ENCODE data around the gene FCHSD2.

The FCHSD2 gene

GRCh38 chr11:72838691-72839305 is 303.3 kb downstream of the FCHSD2 start:
- no peak for FAIRE-seq
- TF ChIP-seq, protein P1, sequence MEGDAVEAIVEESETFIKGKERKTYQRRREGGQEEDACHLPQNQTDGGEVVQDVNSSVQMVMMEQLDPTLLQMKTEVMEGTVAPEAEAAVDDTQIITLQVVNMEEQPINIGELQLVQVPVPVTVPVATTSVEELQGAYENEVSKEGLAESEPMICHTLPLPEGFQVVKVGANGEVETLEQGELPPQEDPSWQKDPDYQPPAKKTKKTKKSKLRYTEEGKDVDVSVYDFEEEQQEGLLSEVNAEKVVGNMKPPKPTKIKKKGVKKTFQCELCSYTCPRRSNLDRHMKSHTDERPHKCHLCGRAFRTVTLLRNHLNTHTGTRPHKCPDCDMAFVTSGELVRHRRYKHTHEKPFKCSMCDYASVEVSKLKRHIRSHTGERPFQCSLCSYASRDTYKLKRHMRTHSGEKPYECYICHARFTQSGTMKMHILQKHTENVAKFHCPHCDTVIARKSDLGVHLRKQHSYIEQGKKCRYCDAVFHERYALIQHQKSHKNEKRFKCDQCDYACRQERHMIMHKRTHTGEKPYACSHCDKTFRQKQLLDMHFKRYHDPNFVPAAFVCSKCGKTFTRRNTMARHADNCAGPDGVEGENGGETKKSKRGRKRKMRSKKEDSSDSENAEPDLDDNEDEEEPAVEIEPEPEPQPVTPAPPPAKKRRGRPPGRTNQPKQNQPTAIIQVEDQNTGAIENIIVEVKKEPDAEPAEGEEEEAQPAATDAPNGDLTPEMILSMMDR (IDR thresholded peaks at IDR 0.05; ENCODE audit: insufficient read depth, missing control alignments) = no peak
- no peak for DNase-seq (ENCODE audit: insufficient read length, low spot score)

DNA sequence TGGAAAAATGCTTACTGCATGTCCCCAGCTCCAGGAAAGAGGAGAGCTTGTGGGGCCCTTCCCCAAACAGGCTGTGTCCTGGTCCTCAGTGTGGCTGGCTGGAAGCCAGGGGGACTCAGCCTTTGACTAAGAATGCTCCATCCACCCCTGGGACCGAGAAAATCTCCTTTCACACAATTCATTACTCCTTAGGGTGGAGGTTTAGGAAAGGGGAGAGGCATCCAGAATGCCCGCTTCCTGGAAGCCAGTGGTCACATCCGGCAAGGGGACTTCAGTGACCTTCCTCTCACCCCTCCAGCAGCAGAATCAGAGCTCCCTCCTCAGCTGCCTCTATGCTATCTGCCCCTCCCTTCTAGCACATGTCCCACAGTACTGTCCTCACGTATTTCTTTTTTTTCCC is 306.0 kb downstream of the FCHSD2 start:
- TF ChIP-seq, protein P1 (IDR thresholded peaks at IDR 0.05; ENCODE audit: insufficient read depth, missing control alignments) = no peak
- DNase-seq (ENCODE audit: insufficient read length, low spot score) (no peak), FAIRE-seq (no peak)

DNA sequence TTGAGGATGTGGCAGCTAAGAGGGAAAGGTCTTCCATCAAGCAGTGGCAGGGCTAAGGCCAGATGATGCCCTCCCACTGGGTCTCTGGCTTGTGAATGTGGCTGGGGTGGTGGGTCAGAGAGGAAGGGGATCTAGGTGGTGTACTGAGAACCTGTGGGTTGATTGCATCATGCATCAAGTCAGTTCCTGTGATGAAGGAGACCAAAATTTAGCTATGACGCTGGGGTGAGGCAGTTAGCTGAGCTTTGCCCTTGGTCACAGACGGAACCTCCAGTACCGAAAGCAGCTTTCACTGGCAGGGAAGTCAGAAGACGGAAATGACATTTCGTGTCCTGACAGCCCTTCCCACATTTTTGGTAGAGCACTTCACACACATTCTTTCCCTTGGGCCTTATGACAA is 307.2 kb downstream of the FCHSD2 start:
- FAIRE-seq (no peak), DNase-seq (ENCODE audit: insufficient read length, low spot score) (no peak)
- TF ChIP-seq, protein P1 (IDR thresholded peaks at IDR 0.05; ENCODE audit: insufficient read depth, missing control alignments) = no peak

GRCh38 chr11:72833811-72834493 is 308.2 kb downstream of the FCHSD2 start:
- DNase-seq (ENCODE audit: insufficient read length, low spot score) = no peak
- TF ChIP-seq, protein P1 (IDR thresholded peaks at IDR 0.05; ENCODE audit: insufficient read depth, missing control alignments) = no peak
- FAIRE-seq = no peak

- TF ChIP-seq, protein P1 (IDR thresholded peaks at IDR 0.05; ENCODE audit: insufficient read depth, missing control alignments) = no peak
- DNase-seq (ENCODE audit: insufficient read length, low spot score) = no peak
- no peak for FAIRE-seq
Measured at GRCh38 chr11:72833083-72833733, 308.9 kb downstream of the FCHSD2 start.

GRCh38 chr11:72832301-72833082 is 309.6 kb downstream of the FCHSD2 start:
- TF ChIP-seq, protein P1 (IDR thresholded peaks at IDR 0.05; ENCODE audit: insufficient read depth, missing control alignments) = no peak
- DNase-seq (ENCODE audit: insufficient read length, low spot score) (no peak), FAIRE-seq (no peak)
